Chondrocyte (in vitro differentiated cells): ENCODE data around the gene RFXANK. TPM values are rescaled to one million over a fixed set of nuclear protein-coding genes. Genes with fewer than 3 reads are reported as not detected.

Source experiments
- DNase-seq: peaks from one replicate; pipeline ENCODE4 v3.0.0; 2021; ENCODE audit warnings: mixed read lengths, low spot score
- H3K27ac Mint-ChIP-seq: one replicate; pipeline ENCODE4 v1.8.0; 2021; ENCODE audit warnings: mild to moderate bottlenecking, moderate library complexity, mixed read lengths; ENCODE audit not compliant: unreplicated experiment
- H3K27me3 Mint-ChIP-seq: 2 replicates; pipeline ENCODE4 v1.8.0; 2021; ENCODE audit warnings: low read depth, mixed read lengths
- H3K36me3 Mint-ChIP-seq: 2 replicates; pipeline ENCODE4 v1.8.0; 2021; ENCODE audit warnings: low read depth, mixed read lengths
- H3K4me1 Mint-ChIP-seq: 2 replicates; pipeline ENCODE4 v1.8.0; 2021; ENCODE audit warnings: low read depth, mild to moderate bottlenecking, mixed read lengths
- H3K4me3 Mint-ChIP-seq: one replicate; pipeline ENCODE4 v1.8.0; 2021; ENCODE audit warnings: mild to moderate bottlenecking, moderate library complexity, mixed read lengths; ENCODE audit not compliant: unreplicated experiment
- H3K9me3 Mint-ChIP-seq: 2 replicates; pipeline ENCODE4 v1.8.0; 2021; ENCODE audit warnings: low read depth, mixed read lengths
- CTCF ChIP-seq: fragments of 200-600 bp; sonication (generic); IDR thresholded peaks from 2 replicates; pipeline ENCODE4 v1.5.0; 2021; ENCODE audit warnings: antibody characterized with exemption, mild to moderate bottlenecking, moderate library complexity
- total RNA-seq: library from RNA; stranded (reverse); gene quantifications from 3 replicates; pipeline ENCODE4 v1.2.1, GENCODE V29; 2021

The RFXANK gene
- total RNA-seq, 1 donor from 2014 or later = 68.9 TPM

- H3K27me3 Mint-ChIP-seq = peaks cover 25% of the 10 kb centered on the region
- TF ChIP-seq CTCF = no peak
These were observed 37.6 kb downstream of the RFXANK start for GRCh38 chr19:19229701-19230100.

GRCh38 chr19:19230999-19231398, 38.9 kb downstream of the RFXANK start:
- H3K27ac Mint-ChIP-seq = no peak overlapping the region
- peaks cover 8% of the 10 kb centered on the region for H3K9me3 Mint-ChIP-seq
- no peak for DNase-seq
- H3K4me1 Mint-ChIP-seq = no peaks in the 10 kb centered on the region
- H3K36me3 Mint-ChIP-seq = peaks cover 3% of the 10 kb centered on the region
- H3K4me3 Mint-ChIP-seq = no peak overlapping the region
- H3K27me3 Mint-ChIP-seq = peaks cover 21% of the 10 kb centered on the region
- TF ChIP-seq CTCF = no peak

More at GRCh38 chr19:19229701-19230100, 37.6 kb downstream of the RFXANK start:
- no peak overlapping the region for H3K27ac Mint-ChIP-seq
- DNase-seq = no peak
- peaks cover 3% of the 10 kb centered on the region for H3K36me3 Mint-ChIP-seq
- H3K9me3 Mint-ChIP-seq = peaks cover 6% of the 10 kb centered on the region
- H3K4me1 Mint-ChIP-seq = peaks cover 2% of the 10 kb centered on the region
- H3K4me3 Mint-ChIP-seq = no peak overlapping the region

- no peak for DNase-seq
- Mint-ChIP-seq H3K27ac (no peak overlapping the region), H3K9me3 (peaks cover 12% of the 10 kb centered on the region), H3K36me3 (peaks cover 3% of the 10 kb centered on the region), H3K4me1 (no peaks in the 10 kb centered on the region), H3K27me3 (peaks cover 18% of the 10 kb centered on the region), H3K4me3 (no peak overlapping the region)
- TF ChIP-seq CTCF = no peak
These were observed 40.2 kb downstream of the RFXANK start for GRCh38 chr19:19232261-19232721.

GRCh38 chr19:19234220-19234816, 42.3 kb downstream of the RFXANK start:
- Mint-ChIP-seq H3K9me3 (peaks cover 12% of the 10 kb centered on the region), H3K4me1 (no peaks in the 10 kb centered on the region), H3K4me3 (no peak overlapping the region), H3K36me3 (peaks cover 3% of the 10 kb centered on the region), H3K27me3 (peaks cover 11% of the 10 kb centered on the region), H3K27ac (no peak overlapping the region)
- no peak for TF ChIP-seq CTCF
- DNase-seq = no peak

GRCh38 chr19:19236173-19236572, 44.1 kb downstream of the RFXANK start:
- no peak for DNase-seq
- Mint-ChIP-seq H3K9me3 (peaks cover 12% of the 10 kb centered on the region), H3K27me3 (peaks cover 15% of the 10 kb centered on the region), H3K4me3 (no peak overlapping the region), H3K36me3 (peaks cover 3% of the 10 kb centered on the region), H3K4me1 (no peaks in the 10 kb centered on the region), H3K27ac (no peak overlapping the region)
- no peak for TF ChIP-seq CTCF
